BLaER1 treated with 17β-estradiol and CSF1 and Interleukin-3, amounts not matched to agents 10 nM and 100 nM (cell line): ENCODE results near the gene PARP16.
A peak's percentile ranks its signal among the peaks of the same experiment; 100 is the strongest.

Source experiments
- H3K27ac ChIP-seq, 11 experiments: shearing (Covaris generic); formaldehyde crosslinking; 2 replicates each; pipeline ENCODE4 v1.8.1; 2022
- H3K27me3 ChIP-seq, 11 experiments: shearing (Covaris generic); formaldehyde crosslinking; 2 replicates each; pipeline ENCODE4 v1.8.1; 2022
- H3K36me3 ChIP-seq, 11 experiments: shearing (Covaris generic); formaldehyde crosslinking; 2 replicates each; pipeline ENCODE4 v1.8.1; 2022
- H3K4me1 ChIP-seq, 10 experiments: shearing (Covaris generic); formaldehyde crosslinking; 2 replicates each; pipeline ENCODE4 v1.8.1; 2022
- H3K4me2 ChIP-seq, 11 experiments: shearing (Covaris generic); formaldehyde crosslinking; 2 replicates each; pipeline ENCODE4 v1.8.1; 2022
- H3K4me3 ChIP-seq, 10 experiments: shearing (Covaris generic); formaldehyde crosslinking; 2 replicates each; pipeline ENCODE4 v1.8.1; 2022
- H3K9ac ChIP-seq, 11 experiments: shearing (Covaris generic); formaldehyde crosslinking; 2 replicates each; pipeline ENCODE4 v1.8.1; 2022
- H3K9me3 ChIP-seq, 11 experiments: shearing (Covaris generic); formaldehyde crosslinking; replicated peaks in 1 of 11; 2 replicates each; pipeline ENCODE4 v1.8.1; 2022
- H4K20me1 ChIP-seq, 11 experiments: shearing (Covaris generic); formaldehyde crosslinking; 2 replicates each; pipeline ENCODE4 v1.8.1; 2022
- Cebpa-rat ChIP-seq, 11 experiments: shearing (Covaris generic); IDR thresholded peaks; 2 replicates each; pipeline ENCODE4 v1.8.1; 2022

The PARP16 gene

DNA sequence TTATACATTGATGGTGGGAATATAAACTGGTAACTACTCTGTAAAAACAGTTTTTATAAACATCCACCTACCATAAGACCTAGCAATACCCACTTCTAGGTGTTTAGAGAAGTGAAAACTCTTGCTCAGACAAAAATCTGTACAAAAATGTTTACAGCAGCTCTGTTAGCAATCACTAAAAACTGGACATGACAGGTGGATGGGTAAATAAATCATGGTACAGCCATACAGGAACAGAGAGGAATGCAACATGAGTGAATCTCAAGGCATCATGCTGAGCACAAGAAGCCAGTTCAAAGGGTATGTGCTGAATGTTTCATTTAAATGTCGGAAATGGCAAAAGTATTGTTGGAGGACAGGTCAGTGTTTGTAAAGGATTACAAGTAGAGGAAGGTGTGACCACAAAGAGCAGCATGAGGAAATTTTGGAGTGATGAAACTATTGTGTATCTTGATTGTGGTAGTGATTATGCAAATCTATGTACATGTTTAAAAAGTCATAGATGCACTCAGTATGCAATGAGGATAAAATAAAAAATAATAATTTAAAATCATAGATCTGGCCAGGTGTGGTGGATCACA lies 6.3 kb upstream of the PARP16 start:
- Histone ChIP-seq H3K9me3 (no peaks in the 10 kb centered on the region), H3K27me3 (no peaks in the 10 kb centered on the region), H4K20me1 (no peaks in the 10 kb centered on the region), H3K4me2 (peak overlapping the region in 2 of 11 experiments; percentile 6 to 14; a peak in 3 of 22 replicates), H3K9ac (no peak overlapping the region), H3K4me3 (no peak overlapping the region), H3K36me3 (no peaks in the 10 kb centered on the region), H3K4me1 (peaks cover 14 to 29% (median 20%) of the 10 kb centered on the region in 10 experiments), H3K27ac (peak overlapping the region in 1 of 11 experiments; percentile 46; a peak in 1 of 22 replicates)
- peak in 1 of 11 experiments; percentile 24; a peak in 1 of 22 replicates for TF ChIP-seq Cebpa-rat (IDR thresholded peaks at IDR 0.05)

DNA sequence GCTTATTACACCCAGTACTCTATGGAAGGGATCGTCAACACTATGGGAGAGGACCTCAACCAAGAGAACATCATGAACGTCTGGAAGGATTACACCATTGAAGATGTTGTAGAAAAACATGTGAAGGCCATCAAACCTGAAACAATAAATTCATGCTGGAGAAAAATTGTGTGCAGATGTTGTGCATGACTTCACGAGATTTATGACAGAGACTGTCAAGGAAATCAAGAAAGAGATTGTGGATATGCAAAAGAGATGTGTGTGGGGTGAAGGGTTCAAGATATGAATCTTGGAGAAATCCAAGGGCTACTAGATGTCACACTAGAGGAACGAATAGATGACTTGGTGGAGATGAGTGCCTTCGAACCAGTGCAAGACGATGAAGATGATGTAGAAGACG lies 3.5 kb upstream of the PARP16 start:
- no peak for TF ChIP-seq Cebpa-rat (IDR thresholded peaks at IDR 0.05)
- H3K4me1 ChIP-seq = peaks cover 19 to 37% (median 21%) of the 10 kb centered on the region in 10 experiments
- no peaks in the 10 kb centered on the region for H3K27me3 ChIP-seq
- no peak overlapping the region for H3K27ac ChIP-seq
- H3K9ac ChIP-seq = no peak overlapping the region
- no peak overlapping the region for H3K4me3 ChIP-seq
- H3K36me3 ChIP-seq = no peaks in the 10 kb centered on the region
- H3K9me3 ChIP-seq = no peaks in the 10 kb centered on the region
- H3K4me2 ChIP-seq = no peak overlapping the region
- H4K20me1 ChIP-seq = no peaks in the 10 kb centered on the region

- H3K27me3 ChIP-seq = no peaks in the 10 kb centered on the region
- no peaks in the 10 kb centered on the region for H3K9me3 ChIP-seq
- H3K36me3 ChIP-seq = no peaks in the 10 kb centered on the region
- no peak overlapping the region for H3K4me2 ChIP-seq
- H3K4me1 ChIP-seq = peaks cover 24 to 41% (median 30%) of the 10 kb centered on the region in 10 experiments
- no peak overlapping the region for H3K9ac ChIP-seq
- no peak for TF ChIP-seq Cebpa-rat (IDR thresholded peaks at IDR 0.05)
- H4K20me1 ChIP-seq = no peaks in the 10 kb centered on the region
- no peak overlapping the region for H3K4me3 ChIP-seq
- no peak overlapping the region for H3K27ac ChIP-seq
Measured at GRCh38 chr15:65289261-65289854, 2.7 kb upstream of the PARP16 start.

DNA sequence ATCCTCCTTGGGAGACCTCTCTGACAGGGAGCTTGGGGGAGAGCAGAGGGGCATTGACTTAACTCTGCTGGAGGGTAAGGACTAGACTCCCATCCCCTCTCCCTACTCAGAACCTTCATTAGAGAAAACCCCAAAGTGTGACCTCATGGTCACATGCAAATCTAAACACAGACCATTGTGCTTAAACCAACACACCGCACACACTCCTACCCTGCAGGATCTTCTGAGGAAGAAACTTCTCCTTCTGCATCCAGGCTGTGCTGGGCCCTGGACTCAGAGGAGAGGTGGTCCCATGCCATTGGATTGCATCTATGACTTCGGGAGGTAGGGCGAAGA lies 805 bp upstream of the PARP16 start:
- Histone ChIP-seq H3K36me3 (peaks cover 0 to 16% (median 7%) of the 10 kb centered on the region in 11 experiments; a peak in 8 of 22 replicates), H4K20me1 (peaks cover 0 to 4% (median 0%) of the 10 kb centered on the region in 11 experiments; a peak in 1 of 22 replicates), H3K4me2 (peak overlapping the region; percentile 82 to 99 (median 97)), H3K27me3 (no peaks in the 10 kb centered on the region), H3K9ac (peak overlapping the region in 10 of 11 experiments; percentile 72 to 95 (median 92); a peak in 18 of 22 replicates), H3K4me1 (peaks cover 23 to 46% (median 34%) of the 10 kb centered on the region in 10 experiments), H3K27ac (peak overlapping the region; percentile 15 to 94 (median 92); a peak in 20 of 22 replicates), H3K4me3 (peak overlapping the region in 3 of 10 experiments; percentile 71 to 75 (median 75); a peak in 7 of 20 replicates), H3K9me3 (no peaks in the 10 kb centered on the region)
- TF ChIP-seq Cebpa-rat (IDR thresholded peaks at IDR 0.05) = no peak

- peak overlapping the region; percentile 72 to 95 (median 91) for H3K9ac ChIP-seq
- peak overlapping the region; percentile 60 to 87 (median 75) for H3K4me3 ChIP-seq
- peaks cover 0 to 24% (median 8%) of the 10 kb centered on the region in 11 experiments; a peak in 9 of 22 replicates for H3K36me3 ChIP-seq
- no peaks in the 10 kb centered on the region for H3K27me3 ChIP-seq
- H3K9me3 ChIP-seq = no peaks in the 10 kb centered on the region
- no peak for TF ChIP-seq Cebpa-rat (IDR thresholded peaks at IDR 0.05)
- H3K27ac ChIP-seq = peak overlapping the region; percentile 59 to 94 (median 92)
- peaks cover 23 to 47% (median 32%) of the 10 kb centered on the region in 10 experiments for H3K4me1 ChIP-seq
- H4K20me1 ChIP-seq = peaks cover 0 to 11% (median 0%) of the 10 kb centered on the region in 11 experiments; a peak in 1 of 22 replicates
- peak overlapping the region; percentile 82 to 99 (median 97) for H3K4me2 ChIP-seq
Measured at GRCh38 chr15:65286069-65286703, 497 bp downstream of the PARP16 start.

GRCh38 chr15:65285291-65286068 lies 1.2 kb downstream of the PARP16 start:
- Histone ChIP-seq H3K4me1 (peaks cover 23 to 47% (median 32%) of the 10 kb centered on the region in 10 experiments), H3K4me3 (peak overlapping the region; percentile 60 to 87 (median 75)), H3K4me2 (peak overlapping the region; percentile 82 to 99 (median 97)), H3K36me3 (peaks cover 0 to 30% (median 8%) of the 10 kb centered on the region in 11 experiments; a peak in 9 of 22 replicates), H3K9me3 (no peaks in the 10 kb centered on the region), H4K20me1 (peaks cover 0 to 17% (median 0%) of the 10 kb centered on the region in 11 experiments; a peak in 1 of 22 replicates), H3K27ac (peak overlapping the region in 10 of 11 experiments; percentile 62 to 94 (median 92); a peak in 19 of 22 replicates), H3K27me3 (no peaks in the 10 kb centered on the region), H3K9ac (peak overlapping the region; percentile 72 to 95 (median 91))
- no peak for TF ChIP-seq Cebpa-rat (IDR thresholded peaks at IDR 0.05)

- Histone ChIP-seq H3K4me1 (peaks cover 0 to 11% (median 6%) of the 10 kb centered on the region in 10 experiments; a peak in 7 of 20 replicates), H3K27ac (no peak overlapping the region)
Measured at GRCh38 chr15:65278480-65278879, 8.2 kb downstream of the PARP16 start.

DNA sequence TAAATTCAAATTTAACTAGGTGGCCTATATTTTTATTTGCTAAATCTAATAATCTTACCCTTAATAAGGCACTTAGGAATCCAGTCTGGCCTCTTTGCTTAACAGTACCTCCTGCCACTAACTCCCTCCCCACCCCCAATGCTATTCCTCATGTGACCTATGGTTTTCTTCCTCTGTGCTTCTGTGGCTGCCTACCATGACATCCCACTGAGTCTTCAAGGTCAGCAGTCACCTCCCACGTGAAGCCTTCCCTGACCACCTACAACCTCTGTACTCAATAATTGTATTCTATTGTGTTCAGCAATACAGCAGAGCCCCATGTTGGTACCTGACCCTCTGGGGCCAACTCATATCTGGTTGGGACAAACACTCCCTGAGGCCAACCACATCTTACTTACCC lies 9.7 kb downstream of the PARP16 start:
- Histone ChIP-seq H3K36me3 (peaks cover 0 to 60% (median 21%) of the 10 kb centered on the region in 11 experiments; a peak in 14 of 22 replicates), H3K27ac (no peak overlapping the region), H3K4me1 (peaks cover 0 to 8% (median 0%) of the 10 kb centered on the region in 10 experiments; a peak in 4 of 20 replicates), H4K20me1 (peaks cover 0 to 24% (median 0%) of the 10 kb centered on the region in 11 experiments; a peak in 6 of 22 replicates), H3K9ac (no peak overlapping the region), H3K4me3 (no peak overlapping the region), H3K27me3 (no peaks in the 10 kb centered on the region), H3K9me3 (no peaks in the 10 kb centered on the region), H3K4me2 (no peak overlapping the region)
- TF ChIP-seq Cebpa-rat (IDR thresholded peaks at IDR 0.05) = no peak

More at GRCh38 chr15:65278480-65278879, 8.2 kb downstream of the PARP16 start:
- Histone ChIP-seq H3K9ac (no peak overlapping the region), H3K4me3 (no peak overlapping the region), H3K4me2 (no peak overlapping the region), H3K9me3 (no peaks in the 10 kb centered on the region), H4K20me1 (peaks cover 0 to 30% (median 0%) of the 10 kb centered on the region in 11 experiments; a peak in 6 of 22 replicates), H3K27me3 (no peaks in the 10 kb centered on the region), H3K36me3 (peaks cover 0 to 72% (median 31%) of the 10 kb centered on the region in 11 experiments; a peak in 14 of 22 replicates)
- no peak for TF ChIP-seq Cebpa-rat (IDR thresholded peaks at IDR 0.05)
